IPS-11a (cell line): ENCODE data around the gene ANKRD45.
"Not testable (repeated sequence)": the region's sequence is repeated elsewhere in the genome, so short reads cannot be mapped to it uniquely, and the experiment has no call there.

Source experiments
- H3K4me3 ChIP-seq: one replicate; pipeline ENCODE4 v1.5.1; 2013; ENCODE audit warnings: low read depth, low read length, control low read depth

The ANKRD45 gene

DNA sequence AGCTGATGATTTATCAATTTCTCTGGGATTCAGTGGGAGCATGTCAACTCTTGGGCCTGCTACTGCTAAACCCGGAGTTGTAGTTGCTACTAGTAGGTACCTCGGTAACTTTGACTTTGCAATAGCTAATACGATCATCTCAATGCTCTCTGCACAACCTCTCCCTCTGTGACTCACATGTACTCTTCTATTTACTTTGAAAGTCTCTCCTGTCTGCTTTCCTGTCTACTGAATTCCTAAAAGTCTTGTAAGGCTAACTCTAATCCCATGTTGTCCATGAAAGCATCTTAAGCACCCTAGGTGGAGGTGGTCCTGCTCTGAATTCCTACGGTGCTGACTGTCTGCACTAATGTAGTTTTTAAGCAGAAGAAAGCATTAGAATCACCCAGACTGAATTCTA is 96.1 kb downstream of the ANKRD45 start:
- no peak overlapping the region for H3K4me3 ChIP-seq

DNA sequence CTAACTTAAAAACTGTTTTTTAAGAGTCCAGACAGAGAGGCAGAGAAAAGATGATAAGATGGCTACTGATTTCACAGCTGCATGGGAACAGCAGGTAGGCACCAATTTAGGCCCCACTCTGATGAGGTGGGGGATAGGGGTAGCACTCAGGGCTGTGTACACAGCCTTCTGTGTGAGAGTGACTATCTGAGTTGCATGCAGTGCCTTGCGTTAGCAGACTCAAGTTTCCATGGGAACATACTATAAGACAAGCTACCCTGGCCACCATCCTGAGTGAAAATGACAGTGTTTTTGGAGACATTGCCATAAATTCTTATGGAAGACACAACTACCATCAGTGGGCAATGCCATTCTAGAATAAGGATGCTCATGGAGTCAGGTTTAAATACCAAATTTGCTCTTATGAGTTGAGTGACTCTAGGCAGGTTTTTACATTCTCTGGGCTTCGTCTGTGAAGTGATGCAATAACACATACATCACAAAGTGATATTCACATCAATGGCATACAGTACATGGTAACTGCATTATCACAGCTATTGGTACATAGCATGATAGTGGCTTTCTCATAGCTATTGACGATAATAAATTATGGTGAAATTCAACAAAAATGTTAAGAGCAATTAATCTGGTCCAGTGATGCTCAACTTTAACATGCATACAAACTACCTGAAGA is 97.3 kb downstream of the ANKRD45 start:
- no peak overlapping the region for H3K4me3 ChIP-seq

DNA sequence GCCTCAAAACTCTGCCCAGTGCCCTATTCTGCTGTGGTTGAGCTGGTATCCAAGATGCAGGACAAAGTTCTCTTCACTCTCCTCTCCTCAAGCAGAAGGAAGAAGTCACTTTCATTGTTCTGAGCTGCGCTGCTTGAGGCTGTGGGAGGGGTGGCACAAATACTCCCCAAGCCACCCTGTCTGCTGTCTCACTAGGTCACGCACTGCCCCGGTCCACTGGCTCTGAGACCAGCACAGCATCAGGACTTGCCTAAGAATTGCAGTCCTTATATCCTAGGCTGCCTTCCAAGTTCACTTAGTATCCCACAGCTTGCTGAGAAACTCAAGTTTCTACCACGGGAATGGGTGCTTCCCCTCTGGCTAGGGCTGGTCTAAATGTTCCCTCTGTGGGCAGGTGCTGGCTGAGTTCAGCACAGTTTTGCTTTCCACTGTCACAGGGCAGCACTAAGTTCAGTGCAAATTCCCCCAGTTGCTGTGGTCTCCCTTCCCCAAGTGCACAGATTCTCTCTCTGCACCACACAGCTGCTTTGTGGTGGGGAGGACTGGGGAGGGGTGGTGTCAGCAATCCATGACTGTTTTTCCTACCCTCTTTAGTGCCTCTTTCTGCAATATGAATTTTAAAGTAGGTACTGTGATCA is 99.2 kb downstream of the ANKRD45 start:
- no peak overlapping the region for H3K4me3 ChIP-seq

DNA sequence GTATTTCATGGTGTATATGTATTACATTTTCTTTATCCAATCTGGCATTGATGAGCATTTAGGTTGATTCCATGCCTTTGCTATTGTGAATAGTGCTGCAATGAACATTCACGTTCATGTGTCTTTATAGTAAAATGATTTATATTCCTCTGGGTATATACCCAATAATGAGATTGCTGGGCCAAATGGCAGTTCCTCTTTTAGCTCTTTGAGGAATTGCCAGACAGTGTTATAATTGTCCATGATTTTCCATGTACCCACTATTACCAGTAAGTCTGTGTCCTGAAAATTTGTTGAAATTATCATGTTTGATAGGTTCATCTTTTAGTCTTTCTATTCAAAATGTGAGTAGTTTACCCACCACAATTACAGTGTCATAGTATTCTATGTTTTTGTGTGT is 101.2 kb downstream of the ANKRD45 start:
- no peak overlapping the region for H3K4me3 ChIP-seq

DNA sequence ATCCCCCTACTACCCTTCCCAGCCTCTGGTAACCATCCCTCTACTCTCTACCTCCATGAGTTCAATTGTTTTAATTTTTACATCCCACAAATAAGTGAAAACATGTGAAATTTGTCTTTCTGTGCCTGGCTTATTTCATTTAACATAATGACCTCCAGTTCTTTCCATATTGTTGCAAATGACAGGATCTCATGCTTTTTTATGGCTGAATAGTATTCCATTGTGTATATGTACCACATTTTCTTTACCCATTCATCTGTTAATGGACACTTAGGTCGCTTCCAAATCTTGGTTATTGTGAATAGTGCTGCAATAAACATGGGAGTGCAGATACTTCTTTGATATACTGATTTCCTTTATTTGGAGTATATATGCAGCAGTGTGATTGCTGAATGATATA is 105.8 kb downstream of the ANKRD45 start:
- H3K4me3 ChIP-seq: not testable (repeated sequence)

DNA sequence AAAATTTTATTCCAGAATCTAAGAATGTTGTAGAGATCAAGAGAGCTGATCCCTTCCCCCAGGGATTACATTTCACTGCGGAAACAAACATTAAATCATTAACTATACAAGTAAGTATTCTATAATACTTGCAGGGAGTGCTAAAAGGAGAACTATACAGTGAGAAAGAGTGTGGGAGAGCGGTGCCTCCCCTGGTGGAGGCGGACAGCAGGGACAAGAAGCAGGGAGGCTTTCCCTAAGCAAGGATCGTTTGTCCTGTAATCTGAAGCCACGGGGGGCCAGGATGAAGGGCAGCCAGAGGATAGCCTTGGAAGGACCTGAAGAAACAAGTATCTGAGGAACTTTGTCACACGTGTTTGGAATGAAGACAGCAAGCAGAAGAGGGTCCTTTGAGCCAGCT is 106.8 kb downstream of the ANKRD45 start:
- H3K4me3 ChIP-seq: no peak overlapping the region

DNA sequence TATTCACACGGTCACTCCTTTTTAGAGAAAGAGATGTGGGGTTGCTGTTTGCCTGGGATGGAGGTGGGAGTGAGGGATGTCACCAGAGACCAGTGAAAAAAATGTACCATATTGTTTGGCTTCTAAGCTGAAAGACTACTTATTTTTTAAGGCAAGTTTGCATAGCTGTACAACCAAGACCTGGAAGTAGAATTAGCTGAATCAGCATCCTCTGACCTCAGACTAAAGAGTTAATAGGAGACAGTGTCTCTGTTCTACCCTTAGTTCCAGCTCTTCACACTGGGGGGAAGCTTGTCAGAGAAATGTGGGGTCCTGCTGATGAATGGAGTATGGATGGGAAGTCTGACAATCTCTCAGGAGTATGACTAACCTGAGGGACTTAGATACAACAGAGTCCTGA is 108.4 kb downstream of the ANKRD45 start:
- no peak overlapping the region for H3K4me3 ChIP-seq

DNA sequence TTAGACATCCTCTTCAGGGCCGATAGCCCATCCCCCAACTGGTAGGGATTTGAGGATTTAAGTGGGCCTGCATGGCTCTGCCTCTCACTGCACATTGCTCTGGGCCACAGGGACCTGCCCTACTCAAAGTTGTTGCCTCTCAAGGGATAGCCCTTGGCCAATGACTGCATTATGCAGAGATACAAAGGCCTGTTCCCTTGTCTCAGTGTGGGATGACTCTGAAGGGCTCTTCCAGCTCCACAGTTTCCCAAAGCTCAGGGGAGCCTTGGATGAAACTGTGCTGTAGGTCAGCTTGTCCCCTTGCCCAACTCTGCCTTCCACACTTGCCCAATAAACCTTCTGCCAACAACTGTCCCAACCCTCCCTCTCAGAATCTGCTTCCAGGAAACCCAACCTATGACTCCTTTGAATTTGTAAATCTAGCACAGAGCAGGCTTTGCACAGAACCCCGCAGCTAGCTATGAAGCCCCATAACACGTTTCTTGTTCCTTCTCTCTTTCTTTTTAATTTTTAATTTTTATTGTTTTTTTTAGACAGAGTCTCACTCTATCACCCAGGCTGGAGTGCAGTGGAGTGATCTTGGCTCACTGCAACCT is 109.3 kb downstream of the ANKRD45 start:
- no peak overlapping the region for H3K4me3 ChIP-seq
